GM12878 (cell line): ENCODE results near the gene KIF26A. TPM values are rescaled to one million over a fixed set of nuclear protein-coding genes. Genes with fewer than 3 reads are reported as not detected.

Experiments used
- ATAC-seq: fragments of 200-7000 bp; cut with Tn5 transposase; 3 replicates; pipeline ENCODE4 v1.9.1; 2020; ENCODE audit warnings: mild to moderate bottlenecking, moderate library complexity
- BruUV-seq: library from RNA; stranded (reverse); fragments of 400-500 nt; replicated peaks from 2 replicates; lab custom pipeline; 2021; lab: Mats Ljungman, UMichigan
- CTCF ChIA-PET: fragments of 300-600 bp; sonication (Branson Sonifier 250); formaldehyde crosslinking; extraction: SDS; loops from one replicate; lab custom pipeline; 2021; ENCODE audit warnings: inconsistent platforms; lab: Yijun Ruan, JAX
- POLR2A ChIA-PET: fragments of 350-600 bp; formaldehyde crosslinking; extraction: SDS; loops from one replicate; lab custom pipeline; 2021; ENCODE audit warnings: inconsistent platforms; lab: Charles Lee
- RAD21 ChIA-PET: fragments of 300-600 bp; sonication (Branson Sonifier 250); formaldehyde crosslinking; loops from one replicate; lab custom pipeline; 2023; ENCODE audit warnings: antibody characterized with exemption; ENCODE audit not compliant: unreplicated experiment; lab: Charles Lee
- SMC1A ChIA-PET: fragments of 300-600 bp; sonication (Branson Sonifier 250); formaldehyde crosslinking; loops from one replicate; lab custom pipeline; 2023; ENCODE audit not compliant: unreplicated experiment, uncharacterized antibody; lab: Charles Lee
- DNase-seq: peaks from one replicate; pipeline ENCODE4 v3.0.0-alpha.2; 2011; ENCODE audit warnings: low read depth, low spot score
- FAIRE-seq: peaks from 3 replicates; lab custom pipeline; 2011; peaks lifted over from hg19 to GRCh38; lab: Jason Lieb, UNC
- H2AFZ ChIP-seq: 2 replicates; pipeline ENCODE4 v1.6.0; 2011; ENCODE audit warnings: low read depth, low read length, control low read depth; ENCODE audit not compliant: control insufficient read depth
- H3K27ac ChIP-seq: 2 replicates; pipeline ENCODE4 v1.5.1; 2011; ENCODE audit warnings: control low read depth; ENCODE audit not compliant: control insufficient read depth, insufficient read depth
- H3K27me3 ChIP-seq, 2 experiments: replicated peaks in 1 of 2; 2 replicates each; pipeline versions ENCODE4 v1.6.0 to v1.6.1; 2011; ENCODE audit warnings: low read length in 1 of 2; ENCODE audit not compliant: control insufficient read depth in 2 of 2, insufficient read depth in 2 of 2
- H3K36me3 ChIP-seq, 2 experiments: 2 replicates each; pipeline ENCODE4 v1.5.1; 2011; ENCODE audit warnings: low read length in 1 of 2; ENCODE audit not compliant: control insufficient read depth in 2 of 2, insufficient read depth in 2 of 2
- H3K4me1 ChIP-seq: 2 replicates; pipeline ENCODE4 v1.6.1; 2011; ENCODE audit warnings: mild to moderate bottlenecking, low read length, moderate library complexity, mixed read lengths; ENCODE audit not compliant: control insufficient read depth, insufficient read depth
- H3K4me2 ChIP-seq: 2 replicates; pipeline ENCODE4 v1.6.0; 2011; ENCODE audit warnings: control low read depth; ENCODE audit not compliant: control insufficient read depth, insufficient read depth
- H3K4me3 ChIP-seq: fragments of 200-600 bp; sonication (generic); 2 replicates; pipeline ENCODE4 v1.5.1; 2016
- H3K79me2 ChIP-seq: 2 replicates; pipeline ENCODE4 v1.6.0; 2011; ENCODE audit warnings: low read length; ENCODE audit not compliant: control insufficient read depth, insufficient read depth
- H3K9ac ChIP-seq: 2 replicates; pipeline ENCODE4 v1.8.0; 2011; ENCODE audit warnings: low read length, control low read depth, mixed read lengths; ENCODE audit not compliant: control insufficient read depth, insufficient read depth
- H3K9me3 ChIP-seq: replicated peaks from 3 replicates; pipeline ENCODE4 v1.5.1; 2011; ENCODE audit warnings: mild to moderate bottlenecking, low read length; ENCODE audit not compliant: control insufficient read depth, insufficient read depth
- H4K20me1 ChIP-seq: 2 replicates; pipeline ENCODE4 v1.6.0; 2011; ENCODE audit not compliant: control insufficient read depth, insufficient read depth
- BCL11A ChIP-seq: IDR thresholded peaks from 2 replicates; pipeline ENCODE4 v1.6.1; 2011; ENCODE audit warnings: low read depth, low read length
- DPF2 ChIP-seq: fragments of 450-650 bp; IDR thresholded peaks from 2 replicates; pipeline ENCODE4 v1.6.1; 2017; ENCODE audit warnings: mild to moderate bottlenecking
- HDAC6 ChIP-seq: fragments of 200-600 bp; sonication (generic); IDR thresholded peaks from one replicate; pipeline ENCODE4 v1.8.0; 2017; ENCODE audit warnings: antibody characterized with exemption; ENCODE audit not compliant: unreplicated experiment
- POLR2A ChIP-seq: IDR thresholded peaks from 2 replicates; pipeline ENCODE4 v1.6.1; 2011; ENCODE audit warnings: low read depth, mild to moderate bottlenecking, low read length
- ZNF217 ChIP-seq: fragments of 450-650 bp; IDR thresholded peaks from 2 replicates; pipeline ENCODE4 v1.6.1; 2017; ENCODE audit warnings: antibody characterized with exemption, mild to moderate bottlenecking
- ZZZ3 ChIP-seq: IDR thresholded peaks from 2 replicates; pipeline ENCODE4 v1.6.1; 2011; ENCODE audit warnings: low read depth; ENCODE audit not compliant: control insufficient read depth, insufficient read length
- WGBS: methylation state at CpG from one replicate; pipeline ENCODE4 v1.1.6; 2016; ENCODE audit warnings: low lambda C conversion rate; ENCODE audit not compliant: insufficient replicate concordance, insufficient coverage; ENCODE audit errors: missing lambda C conversion rate; 5-methylcytosine and 5-hydroxymethylcytosine counted together
- in situ Hi-C: fragments of 300-500 bp; cut with MboI; formaldehyde crosslinking; loops from 9 replicates; pipeline ENCODE4 v1.14.3; 2018; ENCODE audit warnings: mixed read lengths
- intact Hi-C: fragments of 100-400 bp; cut with micrococcal nuclease; formaldehyde crosslinking; loops from one replicate; pipeline ENCODE4 v1.14.2; 2022; ENCODE audit not compliant: unreplicated experiment
- polyA plus RNA-seq, 11 experiments: library from polyadenylated mRNA; depleted of rRNA in 4 of 11; unstranded in 6 of 11; stranded (reverse) in 5 of 11; fragments of >200 nt; fragmentation: Nextera tagmentation in 4 of 11; fragmentation: Illumina TruSeq in 1 of 11; extraction: Ambion mirVana in 4 of 11; extraction: Trizol in 1 of 11; gene quantifications; 1 replicate in 1 of 11; 2 replicates in 10 of 11; pipeline versions ENCODE4 v1.2.1 to v1.2.3, GENCODE V29; 2011 to 2016; ENCODE audit warnings: inconsistent platforms in 2 of 11, missing spikeins in 2 of 11, low read depth in 1 of 11
- total RNA-seq, 4 experiments: library from RNA; depleted of rRNA in 3 of 4; stranded (reverse); fragments of >200 nt in 3 of 4; fragmentation: Illumina TruSeq in 1 of 4; extraction: Trizol in 1 of 4; gene quantifications; 2 replicates each; pipeline versions ENCODE4 v1.2.1 to v1.2.3, GENCODE V29; 2013 to 2021
- TF ChIP-seq, protein P1 (sequence below): fragments of 450-650 bp; IDR thresholded peaks from 2 replicates; pipeline ENCODE4 v1.6.1; 2017; ENCODE audit warnings: mild to moderate bottlenecking
- TF ChIP-seq, protein P2 (sequence below): fragments of 450-650 bp; IDR thresholded peaks from 2 replicates; pipeline ENCODE4 v1.6.1; 2018; ENCODE audit warnings: borderline replicate concordance, mild to moderate bottlenecking; ENCODE audit not compliant: partially characterized antibody
- TF ChIP-seq, protein P3 (sequence below): IDR thresholded peaks from 2 replicates; pipeline ENCODE4 v1.6.1; 2012; ENCODE audit warnings: low read depth, low read length, improper control_type of control experiment
- TF ChIP-seq, protein P4 (sequence below): fragments of 450-650 bp; IDR thresholded peaks from 2 replicates; pipeline ENCODE4 v1.6.1; 2018; ENCODE audit warnings: mild to moderate bottlenecking, low read depth, moderate library complexity; ENCODE audit not compliant: partially characterized antibody

KIF26A gene
- total and polyA plus RNA-seq, 10 of the 15 experiments (the other 5 are each of a cell fraction or from before 2014, with no cell fraction given): 0.05 TPM; not detected in 9

DNA sequence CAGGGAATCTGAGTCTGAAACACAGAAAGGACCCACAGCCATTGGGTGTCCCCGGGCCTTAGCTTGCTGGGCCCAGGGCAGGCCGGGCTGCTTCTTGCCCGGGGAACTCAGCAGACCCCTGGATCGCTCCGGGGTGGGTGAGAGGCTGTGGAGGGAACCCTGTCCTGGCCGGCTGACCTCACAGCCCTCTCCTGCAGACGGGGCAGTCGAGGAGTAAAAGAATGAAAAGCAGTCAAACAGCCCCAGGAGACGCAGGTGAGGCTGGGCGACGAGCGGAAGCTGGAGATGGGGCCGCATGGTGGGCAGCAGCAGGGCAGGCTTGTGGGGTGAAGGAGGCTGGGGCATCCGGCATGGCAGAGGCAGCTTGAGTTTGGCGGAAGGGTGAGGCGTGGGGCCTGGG is 57.0 kb downstream of the KIF26A start:
- H2AFZ ChIP-seq: no peak overlapping the region
- 60% methylated on average over 16 of the region's 16 CpGs for WGBS
- DNase-seq (no peak), ATAC-seq (no peak), FAIRE-seq (no peak)
- H3K9me3 ChIP-seq: no peaks in the 10 kb centered on the region
- ChIA-PET SMC1A (no interaction called here), RAD21 (no interaction called here), CTCF (no interaction called here), POLR2A (no interaction called here)
- H3K79me2 ChIP-seq: no peaks in the 10 kb centered on the region
- no peak overlapping the region for H3K9ac ChIP-seq
- BruUV-seq: no TSS peak
- H3K4me2 ChIP-seq: no peak overlapping the region
- H3K27me3 ChIP-seq: no peaks in the 10 kb centered on the region
- H3K36me3 ChIP-seq: no peaks in the 10 kb centered on the region
- no peak overlapping the region for H3K27ac ChIP-seq
- no peak overlapping the region for H3K4me3 ChIP-seq
- no peaks in the 10 kb centered on the region for H4K20me1 ChIP-seq
- peaks cover 5% of the 10 kb centered on the region; the same call in 1 of the 2 replicates for H3K4me1 ChIP-seq
- TF ChIP-seq ZNF217 (no peak), DPF2 (no peak), HDAC6 (no peak), ZZZ3 (no peak), BCL11A (no peak)
- TF ChIP-seq, protein P1, sequence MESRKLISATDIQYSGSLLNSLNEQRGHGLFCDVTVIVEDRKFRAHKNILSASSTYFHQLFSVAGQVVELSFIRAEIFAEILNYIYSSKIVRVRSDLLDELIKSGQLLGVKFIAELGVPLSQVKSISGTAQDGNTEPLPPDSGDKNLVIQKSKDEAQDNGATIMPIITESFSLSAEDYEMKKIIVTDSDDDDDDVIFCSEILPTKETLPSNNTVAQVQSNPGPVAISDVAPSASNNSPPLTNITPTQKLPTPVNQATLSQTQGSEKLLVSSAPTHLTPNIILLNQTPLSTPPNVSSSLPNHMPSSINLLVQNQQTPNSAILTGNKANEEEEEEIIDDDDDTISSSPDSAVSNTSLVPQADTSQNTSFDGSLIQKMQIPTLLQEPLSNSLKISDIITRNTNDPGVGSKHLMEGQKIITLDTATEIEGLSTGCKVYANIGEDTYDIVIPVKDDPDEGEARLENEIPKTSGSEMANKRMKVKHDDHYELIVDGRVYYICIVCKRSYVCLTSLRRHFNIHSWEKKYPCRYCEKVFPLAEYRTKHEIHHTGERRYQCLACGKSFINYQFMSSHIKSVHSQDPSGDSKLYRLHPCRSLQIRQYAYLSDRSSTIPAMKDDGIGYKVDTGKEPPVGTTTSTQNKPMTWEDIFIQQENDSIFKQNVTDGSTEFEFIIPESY: no peak
- in situ Hi-C loops (no loop called here), intact Hi-C loops (no loop called here)

DNA sequence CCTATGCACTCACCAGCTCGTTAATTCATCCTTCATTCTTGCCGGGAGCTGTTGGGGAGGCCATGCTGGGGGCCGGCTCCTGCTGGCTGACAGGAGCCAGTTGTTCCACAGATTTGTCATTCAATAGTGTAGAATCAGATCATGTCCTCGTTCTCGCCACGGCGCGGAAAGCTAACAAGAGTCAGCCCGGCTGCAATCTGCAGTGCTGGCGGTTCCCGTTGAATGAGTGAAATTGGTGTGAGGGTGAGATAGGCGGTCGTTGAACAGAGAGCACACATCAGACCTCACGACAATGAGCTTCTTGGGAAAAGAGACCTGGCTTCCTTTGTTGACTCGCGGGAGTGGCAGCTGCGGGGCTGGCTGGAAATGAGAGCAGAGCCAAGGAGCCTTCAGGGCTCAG is 57.5 kb downstream of the KIF26A start:
- FAIRE-seq: no peak
- RAD21 ChIA-PET: no interaction called here
- H3K4me1 ChIP-seq: peaks cover 5% of the 10 kb centered on the region; the same call in 1 of the 2 replicates
- TF ChIP-seq, protein P2, sequence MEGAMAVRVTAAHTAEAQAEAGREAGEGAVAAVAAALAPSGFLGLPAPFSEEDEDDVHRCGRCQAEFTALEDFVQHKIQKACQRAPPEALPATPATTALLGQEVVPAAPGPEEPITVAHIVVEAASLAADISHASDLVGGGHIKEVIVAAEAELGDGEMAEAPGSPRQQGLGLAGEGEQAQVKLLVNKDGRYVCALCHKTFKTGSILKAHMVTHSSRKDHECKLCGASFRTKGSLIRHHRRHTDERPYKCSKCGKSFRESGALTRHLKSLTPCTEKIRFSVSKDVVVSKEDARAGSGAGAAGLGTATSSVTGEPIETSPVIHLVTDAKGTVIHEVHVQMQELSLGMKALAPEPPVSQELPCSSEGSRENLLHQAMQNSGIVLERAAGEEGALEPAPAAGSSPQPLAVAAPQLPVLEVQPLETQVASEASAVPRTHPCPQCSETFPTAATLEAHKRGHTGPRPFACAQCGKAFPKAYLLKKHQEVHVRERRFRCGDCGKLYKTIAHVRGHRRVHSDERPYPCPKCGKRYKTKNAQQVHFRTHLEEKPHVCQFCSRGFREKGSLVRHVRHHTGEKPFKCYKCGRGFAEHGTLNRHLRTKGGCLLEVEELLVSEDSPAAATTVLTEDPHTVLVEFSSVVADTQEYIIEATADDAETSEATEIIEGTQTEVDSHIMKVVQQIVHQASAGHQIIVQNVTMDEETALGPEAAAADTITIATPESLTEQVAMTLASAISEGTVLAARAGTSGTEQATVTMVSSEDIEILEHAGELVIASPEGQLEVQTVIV: no peak
- TF ChIP-seq POLR2A: no peak
- TF ChIP-seq, protein P3, sequence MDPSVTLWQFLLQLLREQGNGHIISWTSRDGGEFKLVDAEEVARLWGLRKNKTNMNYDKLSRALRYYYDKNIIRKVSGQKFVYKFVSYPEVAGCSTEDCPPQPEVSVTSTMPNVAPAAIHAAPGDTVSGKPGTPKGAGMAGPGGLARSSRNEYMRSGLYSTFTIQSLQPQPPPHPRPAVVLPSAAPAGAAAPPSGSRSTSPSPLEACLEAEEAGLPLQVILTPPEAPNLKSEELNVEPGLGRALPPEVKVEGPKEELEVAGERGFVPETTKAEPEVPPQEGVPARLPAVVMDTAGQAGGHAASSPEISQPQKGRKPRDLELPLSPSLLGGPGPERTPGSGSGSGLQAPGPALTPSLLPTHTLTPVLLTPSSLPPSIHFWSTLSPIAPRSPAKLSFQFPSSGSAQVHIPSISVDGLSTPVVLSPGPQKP: no peak
- TF ChIP-seq, protein P4, sequence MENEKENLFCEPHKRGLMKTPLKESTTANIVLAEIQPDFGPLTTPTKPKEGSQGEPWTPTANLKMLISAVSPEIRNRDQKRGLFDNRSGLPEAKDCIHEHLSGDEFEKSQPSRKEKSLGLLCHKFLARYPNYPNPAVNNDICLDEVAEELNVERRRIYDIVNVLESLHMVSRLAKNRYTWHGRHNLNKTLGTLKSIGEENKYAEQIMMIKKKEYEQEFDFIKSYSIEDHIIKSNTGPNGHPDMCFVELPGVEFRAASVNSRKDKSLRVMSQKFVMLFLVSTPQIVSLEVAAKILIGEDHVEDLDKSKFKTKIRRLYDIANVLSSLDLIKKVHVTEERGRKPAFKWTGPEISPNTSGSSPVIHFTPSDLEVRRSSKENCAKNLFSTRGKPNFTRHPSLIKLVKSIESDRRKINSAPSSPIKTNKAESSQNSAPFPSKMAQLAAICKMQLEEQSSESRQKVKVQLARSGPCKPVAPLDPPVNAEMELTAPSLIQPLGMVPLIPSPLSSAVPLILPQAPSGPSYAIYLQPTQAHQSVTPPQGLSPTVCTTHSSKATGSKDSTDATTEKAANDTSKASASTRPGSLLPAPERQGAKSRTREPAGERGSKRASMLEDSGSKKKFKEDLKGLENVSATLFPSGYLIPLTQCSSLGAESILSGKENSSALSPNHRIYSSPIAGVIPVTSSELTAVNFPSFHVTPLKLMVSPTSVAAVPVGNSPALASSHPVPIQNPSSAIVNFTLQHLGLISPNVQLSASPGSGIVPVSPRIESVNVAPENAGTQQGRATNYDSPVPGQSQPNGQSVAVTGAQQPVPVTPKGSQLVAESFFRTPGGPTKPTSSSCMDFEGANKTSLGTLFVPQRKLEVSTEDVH: no peak

More for the DNA sequence above, 57.5 kb downstream of the KIF26A start:
- Histone ChIP-seq H3K4me2 (no peak overlapping the region), H3K27me3 (no peaks in the 10 kb centered on the region), H2AFZ (no peak overlapping the region), H3K79me2 (no peaks in the 10 kb centered on the region), H3K4me3 (no peak overlapping the region), H3K9me3 (no peaks in the 10 kb centered on the region), H4K20me1 (no peaks in the 10 kb centered on the region), H3K9ac (no peak overlapping the region), H3K27ac (no peak overlapping the region), H3K36me3 (no peaks in the 10 kb centered on the region)
- ChIA-PET CTCF (no interaction called here), POLR2A (no interaction called here), SMC1A (no interaction called here)
- ATAC-seq (no peak), DNase-seq (no peak)
- in situ Hi-C loops (no loop called here), intact Hi-C loops (no loop called here)
- no TSS peak for BruUV-seq
- 68% methylated on average over 17 of the region's 17 CpGs for WGBS
